GM19395 (cell line): Measurements from ENCODE around the gene TMEM198.

Experiments used
- ATAC-seq: cut with Tn5 transposase; IDR thresholded peaks from one replicate; pipeline ENCODE4 v1.9.1; 2021; ENCODE audit warnings: mild to moderate bottlenecking, moderate library complexity; ENCODE audit not compliant: unreplicated experiment

TMEM198 gene

DNA sequence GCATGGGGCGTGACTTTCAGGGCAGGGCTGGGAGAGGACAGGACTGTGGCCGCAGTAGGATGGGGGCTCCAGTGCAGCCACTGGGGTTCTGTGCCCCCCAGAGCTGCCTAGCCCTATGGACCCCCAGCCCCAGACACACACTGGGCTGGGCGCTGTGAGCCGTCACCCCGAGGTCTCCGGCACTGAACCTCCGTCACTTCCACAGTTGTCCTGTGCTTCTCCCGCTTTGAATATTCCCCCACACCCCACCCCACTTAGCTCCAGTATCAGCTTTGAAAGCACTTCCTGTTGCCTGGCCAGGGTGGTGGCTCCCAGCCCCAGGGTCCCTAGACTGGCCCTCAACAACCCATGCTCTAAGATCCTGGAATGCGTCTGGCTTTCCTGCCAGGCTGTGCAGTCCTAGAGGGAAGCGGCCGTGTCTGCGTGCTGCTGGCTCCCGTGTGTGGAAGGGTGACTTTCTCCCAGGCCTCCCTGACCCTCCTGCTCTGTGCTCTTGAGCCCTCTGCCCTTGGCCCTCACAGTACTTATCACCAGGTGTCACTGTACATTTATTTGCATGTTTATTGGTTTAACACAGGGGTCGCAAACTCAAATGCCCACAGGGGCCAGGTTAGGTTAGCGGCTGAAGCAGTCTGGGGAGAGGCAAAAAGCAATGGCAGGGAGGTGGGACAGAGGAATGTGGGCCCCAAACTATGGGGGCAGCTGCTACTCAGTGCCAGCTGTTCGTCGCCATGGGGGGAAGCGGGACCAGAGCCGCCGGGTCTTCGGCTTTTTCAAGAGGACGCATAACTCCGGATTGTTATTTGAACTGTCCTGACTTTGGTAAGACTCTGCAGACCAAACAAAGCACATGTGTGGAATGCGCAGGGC is 17.6 kb downstream of the TMEM198 start:
- no peak for ATAC-seq

DNA sequence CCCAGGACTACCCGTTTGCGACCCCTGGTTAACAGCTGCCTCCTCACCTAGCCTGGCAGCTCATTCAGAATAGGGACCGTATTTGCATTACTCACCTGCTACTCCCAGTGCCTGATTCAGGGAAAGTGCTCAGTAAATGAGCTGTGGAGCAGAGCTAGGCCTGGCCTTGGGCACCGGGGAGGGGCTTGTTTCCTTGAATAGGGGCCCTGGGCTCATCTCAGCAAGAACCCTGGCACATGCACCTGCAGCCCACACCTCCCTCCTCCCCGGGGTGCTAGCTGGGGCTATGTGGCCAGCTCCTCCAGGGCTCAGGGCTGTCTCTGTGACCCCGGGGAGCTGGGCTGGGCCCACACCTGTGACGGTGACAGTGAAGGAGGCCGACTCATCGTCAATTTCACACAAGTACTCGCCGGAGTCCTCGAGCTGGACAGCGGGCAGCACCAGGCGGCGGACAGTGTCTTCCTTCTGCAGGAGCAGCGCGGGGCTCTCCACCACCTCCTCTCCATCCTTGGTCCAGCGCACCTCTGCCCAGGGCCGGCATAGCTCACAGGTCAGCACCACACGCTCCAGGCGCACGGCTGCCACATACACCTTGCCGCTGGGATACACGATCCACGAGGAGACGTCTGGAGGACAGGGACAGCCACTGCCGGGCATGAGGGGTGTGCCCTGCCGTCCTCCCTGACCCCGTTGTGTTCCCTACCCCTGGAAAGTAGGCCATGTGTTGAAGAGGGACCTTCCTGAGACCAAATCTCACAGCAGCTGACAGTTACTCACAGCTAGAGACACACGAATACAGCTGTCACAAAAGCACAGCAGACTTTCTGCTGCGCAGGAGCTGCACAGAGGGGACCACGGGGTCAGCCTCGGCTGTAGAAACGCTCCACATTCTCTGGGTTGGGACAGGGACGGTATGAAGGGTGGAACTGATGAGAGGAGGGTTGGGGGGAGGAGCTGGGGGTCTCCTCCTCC is 18.5 kb downstream of the TMEM198 start:
- ATAC-seq = no peak

DNA sequence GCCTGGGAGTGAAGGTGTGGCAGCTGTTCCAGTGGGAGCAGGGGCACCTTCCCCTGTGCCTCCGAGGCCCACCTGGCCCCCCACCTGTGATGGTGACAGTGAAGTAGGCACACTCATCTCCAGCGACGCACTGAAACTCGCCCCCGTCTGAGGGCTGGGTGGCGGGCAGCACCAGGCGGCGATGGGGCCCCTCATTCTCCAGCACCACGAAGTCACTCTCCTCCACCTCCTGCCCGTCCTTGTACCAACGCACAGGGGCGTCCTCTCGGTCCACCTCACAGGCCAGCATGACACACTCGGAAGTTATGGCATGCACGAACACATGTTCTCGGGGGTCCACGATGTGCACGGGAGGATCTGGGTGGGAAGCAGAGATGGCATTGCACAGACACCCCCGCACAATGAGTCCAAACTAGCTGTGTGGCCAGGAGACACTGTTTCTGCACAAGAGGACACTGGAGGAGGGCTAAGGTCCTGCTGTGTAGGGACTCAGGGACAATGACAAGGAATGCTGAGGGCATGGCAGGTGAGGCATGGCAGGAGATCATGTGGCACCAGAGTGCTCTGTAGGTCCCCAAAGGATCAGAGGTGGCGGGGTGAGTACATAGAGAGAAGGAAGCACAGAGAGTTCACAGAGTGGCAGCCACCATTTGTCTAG is 19.6 kb downstream of the TMEM198 start:
- no peak for ATAC-seq

DNA sequence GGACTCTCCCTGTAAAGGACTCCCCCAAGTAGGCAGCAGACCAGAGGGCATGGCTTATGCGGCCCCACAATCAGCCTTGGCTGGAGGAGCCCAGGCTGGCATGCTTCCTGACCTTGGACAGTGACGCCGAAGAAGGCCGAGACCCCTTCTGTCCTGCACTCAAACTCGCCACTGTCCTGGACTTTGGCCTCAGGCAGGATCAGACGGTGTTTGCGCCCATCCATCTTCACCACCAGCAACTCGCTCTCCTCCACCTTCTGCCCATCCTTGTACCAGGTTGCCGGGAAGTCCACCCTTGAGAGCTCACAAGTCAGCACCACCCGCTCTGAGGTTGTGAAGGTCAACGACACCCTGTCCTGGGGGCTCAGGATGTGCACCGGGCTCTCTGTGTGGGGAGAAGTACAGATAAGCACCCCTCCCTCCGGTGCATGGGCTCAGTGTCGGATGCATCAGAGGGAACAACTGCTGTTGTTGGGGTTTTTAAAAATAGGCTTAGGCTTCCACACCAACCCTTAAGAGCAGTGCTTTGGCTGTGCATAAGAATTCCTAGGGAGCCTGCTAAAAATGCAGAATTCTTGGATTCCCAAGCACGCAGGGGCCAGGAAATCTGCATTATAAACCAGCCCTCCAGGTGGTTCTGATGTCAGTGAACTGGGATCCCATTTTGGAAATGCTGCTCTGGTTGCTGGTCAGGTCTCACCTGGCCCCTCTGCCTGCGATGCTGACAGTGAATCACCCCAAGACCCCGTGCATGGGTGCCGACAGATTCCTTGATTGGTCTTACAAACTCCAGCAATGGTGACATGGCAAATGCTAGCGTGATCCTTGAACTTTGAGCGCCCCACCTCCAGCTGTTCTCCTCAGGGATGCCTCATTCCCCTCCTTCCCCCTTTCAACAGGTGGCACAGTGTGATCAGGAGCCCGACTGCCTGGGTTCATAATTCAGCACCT is 21.6 kb downstream of the TMEM198 start:
- no peak for ATAC-seq

DNA sequence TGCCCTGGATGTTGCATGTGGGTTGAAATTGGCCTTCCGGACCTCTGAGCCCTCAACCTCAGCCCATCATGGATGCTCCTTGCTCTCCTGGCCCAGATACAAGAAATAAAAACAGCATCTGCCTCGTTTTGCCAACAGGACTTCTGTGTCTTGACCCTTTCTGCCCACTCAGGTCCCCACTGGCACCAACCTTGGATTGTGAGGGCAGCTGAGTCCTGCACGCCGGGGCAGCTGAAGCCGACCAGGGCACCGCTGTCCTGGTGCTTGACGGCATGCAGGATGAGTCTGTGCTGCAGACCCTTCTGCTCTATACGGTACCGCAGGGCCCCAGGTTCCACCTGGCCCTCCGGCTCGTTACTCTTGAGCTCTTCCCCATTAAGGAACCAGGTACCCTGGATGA is 22.8 kb downstream of the TMEM198 start:
- no peak for ATAC-seq

DNA sequence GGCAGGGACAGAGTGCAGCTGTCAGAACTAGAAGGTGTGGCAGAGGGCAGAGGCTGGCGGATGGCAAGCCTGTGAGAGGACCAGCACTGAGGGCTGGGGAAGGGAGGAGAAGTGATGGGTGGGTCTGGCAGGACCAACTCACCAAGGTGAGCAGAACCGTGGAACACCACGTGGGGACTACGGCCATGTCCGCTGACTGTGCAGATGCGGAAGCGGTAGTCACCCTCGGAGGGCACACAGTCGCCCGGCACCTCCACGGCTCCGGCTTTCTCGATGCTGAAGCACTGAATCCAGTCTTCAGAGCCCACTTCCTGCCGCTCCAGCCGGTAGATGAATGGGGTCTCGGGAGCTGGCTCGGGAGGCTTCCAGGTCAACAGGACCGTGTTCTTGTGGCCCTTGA is 23.3 kb downstream of the TMEM198 start:
- ATAC-seq = no peak

DNA sequence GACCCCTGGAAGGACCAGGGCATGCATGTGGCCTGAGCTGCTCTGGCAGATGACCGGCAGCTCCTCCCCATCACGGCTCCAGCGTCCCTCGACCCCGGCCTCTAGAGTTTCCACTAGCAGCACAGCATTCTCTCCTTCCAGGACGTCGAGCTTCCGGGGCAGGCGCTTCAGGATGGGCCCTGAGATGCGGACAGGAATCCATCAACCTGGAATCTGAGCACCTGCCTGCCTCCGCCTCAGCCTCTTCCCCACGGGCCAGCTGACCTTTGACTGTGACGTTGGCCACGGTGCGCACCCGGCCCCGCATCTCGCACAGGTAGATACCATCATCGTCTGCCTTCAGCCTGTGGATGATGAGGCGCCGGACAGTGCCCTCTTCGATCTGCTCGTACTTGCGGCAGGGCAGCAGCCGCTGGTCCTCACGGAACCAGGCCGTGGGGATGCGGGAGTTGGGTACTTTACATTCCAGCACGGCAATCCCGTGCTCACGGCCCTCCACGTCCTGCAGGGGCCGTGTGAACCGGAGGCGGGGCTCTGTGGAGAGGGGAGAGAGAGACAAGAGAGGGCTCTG is 24.0 kb downstream of the TMEM198 start:
- no peak for ATAC-seq

DNA sequence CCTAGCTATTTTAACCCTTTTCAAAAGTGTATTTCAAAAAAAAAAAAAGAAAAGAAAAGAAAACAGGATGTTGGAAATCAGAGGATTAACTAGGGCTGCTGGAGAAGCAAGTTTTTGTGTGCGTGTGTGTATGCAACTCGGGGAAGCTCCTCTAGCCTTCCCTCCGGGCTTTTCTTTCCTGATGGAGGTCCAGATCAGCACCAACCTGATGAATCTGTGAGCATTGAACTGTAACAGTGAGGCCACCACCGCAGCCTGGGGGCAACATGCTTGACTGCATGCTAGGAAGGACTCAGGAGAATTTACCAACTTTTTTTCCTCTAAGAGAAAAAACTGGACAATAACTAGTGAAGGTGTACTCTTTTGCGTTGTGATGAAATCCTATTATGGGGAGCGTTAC is 25.2 kb downstream of the TMEM198 start:
- ATAC-seq = no peak

DNA sequence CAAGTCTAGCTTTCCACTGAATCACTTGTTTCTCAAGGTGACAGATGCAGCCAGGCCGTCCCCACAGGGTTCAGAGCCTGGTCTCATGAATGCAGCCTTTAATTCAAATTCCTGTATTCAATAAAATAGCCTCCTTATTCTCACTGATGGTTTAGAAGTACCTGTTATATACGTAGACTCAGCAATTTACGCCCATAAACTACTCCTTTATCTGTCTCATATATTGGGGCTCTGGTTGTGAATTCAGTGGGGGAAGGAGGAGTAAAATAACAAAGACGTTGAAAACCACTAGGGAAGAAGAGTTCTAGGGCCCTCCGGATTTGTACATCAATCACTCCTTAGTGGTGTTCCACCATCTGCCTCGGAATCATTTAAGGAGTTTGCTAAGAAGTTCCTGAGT is 25.8 kb downstream of the TMEM198 start:
- no peak for ATAC-seq

DNA sequence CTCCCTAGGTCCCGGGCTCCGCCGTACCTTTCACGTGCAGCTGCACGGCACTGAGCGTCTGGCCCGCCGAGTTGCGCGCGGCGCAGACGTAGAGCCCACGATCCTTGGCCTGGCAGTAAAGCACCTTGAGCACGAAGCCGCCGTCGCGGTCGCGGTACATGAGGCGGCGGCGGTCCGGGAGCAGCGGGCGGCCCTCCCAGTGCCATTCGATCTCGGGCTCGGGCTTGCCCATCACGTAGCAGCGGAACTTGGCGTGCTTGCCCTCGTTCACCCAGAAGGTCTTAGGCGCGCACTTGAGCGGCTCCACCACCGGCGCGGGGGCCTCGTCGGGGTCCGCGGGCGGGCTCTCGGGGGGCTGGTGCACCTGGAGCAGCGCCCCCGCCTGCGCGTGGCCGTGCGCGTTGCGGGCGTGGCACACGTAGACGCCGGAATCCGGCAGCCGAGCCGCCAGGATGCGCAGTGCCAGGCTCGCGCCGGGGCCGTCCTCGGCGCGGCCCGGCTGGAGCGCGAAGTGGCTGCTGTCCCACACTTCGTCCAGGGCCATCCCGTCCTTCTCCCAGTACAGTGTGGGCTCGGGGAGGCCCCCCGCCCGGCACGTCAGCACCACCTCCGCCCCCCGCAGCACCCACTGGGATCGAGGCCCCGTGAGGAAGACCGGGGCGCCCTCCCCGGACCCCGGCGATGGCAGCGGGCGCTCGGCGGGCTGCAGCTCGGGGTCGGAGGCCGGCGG is 26.5 kb downstream of the TMEM198 start:
- no peak for ATAC-seq

DNA sequence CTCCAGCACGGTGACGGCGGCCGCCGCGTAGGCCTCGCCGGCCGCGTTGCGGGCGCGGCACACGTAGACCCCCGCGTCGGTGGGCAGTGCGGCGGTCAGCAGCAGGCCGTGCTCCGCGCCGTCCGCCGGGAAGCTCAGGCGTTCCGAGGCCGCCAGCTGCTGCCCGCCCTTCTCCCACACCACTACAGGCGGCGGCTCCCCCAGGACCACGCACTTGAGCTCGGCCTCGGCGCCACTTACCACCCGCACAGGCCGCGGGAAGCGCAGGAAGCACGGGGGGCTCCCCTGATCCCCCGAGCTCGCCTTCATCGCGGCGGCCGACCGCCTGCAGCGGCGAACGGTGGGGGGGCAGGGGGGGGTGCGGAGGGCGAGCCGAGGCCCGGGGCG is 27.1 kb downstream of the TMEM198 start:
- no peak for ATAC-seq

DNA sequence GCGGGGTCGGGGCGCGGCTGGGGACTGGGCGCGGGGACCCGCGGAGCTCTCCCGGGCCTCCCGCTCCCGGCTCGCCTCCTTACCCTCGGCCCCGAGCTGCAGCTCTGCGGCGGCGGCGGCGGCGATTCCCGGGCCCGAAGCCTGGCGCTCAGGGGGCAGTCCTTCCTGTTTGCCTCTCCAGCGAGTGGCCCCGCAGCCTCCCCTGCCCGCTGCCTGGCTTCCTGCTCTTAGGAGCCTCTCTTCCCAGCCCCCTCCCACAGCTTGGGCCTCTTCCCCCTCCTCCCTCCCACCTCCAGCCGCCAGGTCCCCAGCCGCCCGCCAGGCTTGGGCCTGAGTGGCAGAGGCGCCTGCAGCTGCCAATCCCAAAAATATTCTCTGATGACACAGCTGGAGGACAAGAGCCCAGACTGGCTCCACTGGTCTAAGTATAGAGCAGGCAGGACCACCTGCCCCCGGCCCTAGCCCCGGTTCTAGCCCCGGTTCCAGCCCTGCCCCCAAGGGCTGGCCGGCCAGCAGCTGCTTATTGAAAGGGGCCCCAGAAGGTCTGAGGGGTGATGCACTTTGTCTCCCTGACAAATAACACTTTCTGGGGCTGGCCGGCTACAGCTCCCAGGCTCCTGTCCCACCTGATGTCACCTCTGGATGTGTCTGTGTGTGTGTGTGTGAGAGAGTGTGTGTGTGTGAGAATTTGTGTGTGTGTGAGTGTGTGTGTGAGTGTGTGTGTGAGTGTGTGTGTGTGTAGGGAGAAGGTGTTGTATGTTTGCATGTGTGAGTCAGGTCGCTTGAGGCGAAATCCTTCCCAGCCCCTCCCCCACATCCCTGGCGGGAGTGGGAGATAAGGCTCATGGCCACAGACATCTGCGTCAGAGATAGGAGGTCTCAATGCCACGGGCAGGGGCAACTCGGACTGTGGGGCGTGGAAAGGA is 27.7 kb downstream of the TMEM198 start, which contains the start of gene OBSL1:
Gene OBSL1, minus strand, starts transcription at position 229 of the 926 bp plus-strand sequence. CDS start 307 bp downstream, outside the sequence.
- no peak for ATAC-seq

DNA sequence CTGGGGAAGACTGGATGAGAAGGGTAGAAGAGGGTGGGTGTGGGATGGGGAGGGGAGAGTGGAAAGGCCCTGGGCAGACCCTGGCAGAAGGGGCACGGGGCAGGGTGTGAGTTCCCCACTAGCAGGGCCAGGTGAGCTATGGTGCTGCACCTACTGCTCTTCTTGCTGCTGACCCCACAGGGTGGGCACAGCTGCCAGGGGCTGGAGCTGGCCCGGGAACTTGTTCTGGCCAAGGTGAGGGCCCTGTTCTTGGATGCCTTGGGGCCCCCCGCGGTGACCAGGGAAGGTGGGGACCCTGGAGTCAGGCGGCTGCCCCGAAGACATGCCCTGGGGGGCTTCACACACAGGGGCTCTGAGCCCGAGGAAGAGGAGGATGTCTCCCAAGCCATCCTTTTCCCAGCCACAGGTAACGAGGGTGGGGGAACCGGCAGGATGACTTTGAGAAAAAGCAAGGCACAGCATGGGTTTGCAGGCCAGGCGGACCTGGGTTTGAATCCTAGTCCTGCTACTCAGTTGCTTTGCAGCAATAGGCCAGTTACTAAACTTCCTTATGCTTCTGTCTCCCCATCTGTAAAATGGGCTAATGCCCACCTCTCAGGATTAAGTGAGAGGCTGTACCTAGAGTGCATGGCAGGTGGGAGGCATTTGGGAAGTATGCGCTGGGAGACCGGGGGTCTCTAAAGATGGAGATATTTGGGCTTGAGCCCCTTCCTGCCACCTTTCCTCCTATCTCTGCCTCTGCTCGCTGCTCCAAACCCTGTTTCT is 28.6 kb downstream of the TMEM198 start, which contains the start of gene INHA:
Gene INHA, plus strand, starts transcription at position 74 of the 765 bp plus-strand sequence. Its CDS starts 65 bp downstream, at position 139.
- ATAC-seq = no peak

DNA sequence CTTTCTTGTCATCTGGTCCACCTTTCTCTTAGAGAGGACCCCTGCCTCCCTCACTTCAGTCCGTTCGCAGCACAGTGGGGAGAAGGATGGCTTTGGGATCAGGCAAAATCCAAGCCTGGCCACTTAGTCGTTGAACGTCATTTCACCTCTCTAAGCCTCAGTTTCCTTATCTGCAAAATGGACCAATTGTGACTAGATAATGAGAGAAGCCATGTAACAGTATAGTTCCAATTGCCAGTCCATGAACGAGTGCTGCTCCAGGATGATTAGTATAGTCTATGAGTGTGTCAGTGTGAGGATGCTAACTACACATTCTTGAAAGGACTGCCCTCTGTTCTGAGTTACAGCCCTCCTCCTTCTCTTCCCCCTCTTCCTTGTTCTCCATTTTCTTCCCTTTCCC is 29.3 kb downstream of the TMEM198 start:
- no peak for ATAC-seq

DNA sequence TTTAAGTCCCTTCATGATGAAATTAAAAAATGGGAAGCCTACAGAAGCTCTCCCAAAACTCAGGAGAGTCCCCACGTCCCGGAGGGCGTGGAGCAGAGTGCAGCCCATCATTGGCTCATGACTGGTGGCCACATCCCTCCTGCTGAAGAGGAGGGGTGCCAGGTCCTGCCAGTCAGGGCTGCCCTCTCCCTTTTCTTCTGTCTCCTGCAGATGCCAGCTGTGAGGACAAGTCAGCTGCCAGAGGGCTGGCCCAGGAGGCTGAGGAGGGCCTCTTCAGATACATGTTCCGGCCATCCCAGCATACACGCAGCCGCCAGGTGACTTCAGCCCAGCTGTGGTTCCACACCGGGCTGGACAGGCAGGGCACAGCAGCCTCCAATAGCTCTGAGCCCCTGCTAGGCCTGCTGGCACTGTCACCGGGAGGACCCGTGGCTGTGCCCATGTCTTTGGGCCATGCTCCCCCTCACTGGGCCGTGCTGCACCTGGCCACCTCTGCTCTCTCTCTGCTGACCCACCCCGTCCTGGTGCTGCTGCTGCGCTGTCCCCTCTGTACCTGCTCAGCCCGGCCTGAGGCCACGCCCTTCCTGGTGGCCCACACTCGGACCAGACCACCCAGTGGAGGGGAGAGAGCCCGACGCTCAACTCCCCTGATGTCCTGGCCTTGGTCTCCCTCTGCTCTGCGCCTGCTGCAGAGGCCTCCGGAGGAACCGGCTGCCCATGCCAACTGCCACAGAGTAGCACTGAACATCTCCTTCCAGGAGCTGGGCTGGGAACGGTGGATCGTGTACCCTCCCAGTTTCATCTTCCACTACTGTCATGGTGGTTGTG is 30.9 kb downstream of the TMEM198 start:
- ATAC-seq = no peak
